H9 (cell line): ENCODE data around the gene LHPP. TPM values are rescaled to one million over a fixed set of nuclear protein-coding genes. Genes with fewer than 3 reads are reported as not detected.

Source experiments
- DNase-seq: peaks from one replicate; pipeline ENCODE4 v3.0.0-alpha.2; 2017
- H2AFZ ChIP-seq: one replicate; pipeline ENCODE4 v1.6.1; 2013; ENCODE audit warnings: mild to moderate bottlenecking, low read length, control low read depth, moderate library complexity
- H2AK5ac ChIP-seq: 2 replicates; pipeline ENCODE4 v1.6.1; 2013; ENCODE audit warnings: low read length, control low read depth, mixed read lengths; ENCODE audit not compliant: insufficient read length
- H2BK120ac ChIP-seq: one replicate; pipeline ENCODE4 v1.6.1; 2013; ENCODE audit warnings: low read depth, mild to moderate bottlenecking, low read length, control low read depth, inconsistent platforms; ENCODE audit not compliant: poor library complexity, severe bottlenecking
- H2BK12ac ChIP-seq: 2 replicates; pipeline ENCODE4 v1.6.1; 2013; ENCODE audit warnings: low read length, control low read depth, mixed read lengths, low read depth; ENCODE audit not compliant: insufficient read length
- H2BK15ac ChIP-seq: 2 replicates; pipeline ENCODE4 v1.6.1; 2013; ENCODE audit warnings: low read depth, low read length, control low read depth
- H2BK20ac ChIP-seq: one replicate; pipeline ENCODE4 v1.6.1; 2013; ENCODE audit warnings: low read depth, mild to moderate bottlenecking, low read length, control low read depth, inconsistent platforms; ENCODE audit not compliant: poor library complexity, severe bottlenecking
- H2BK5ac ChIP-seq: 2 replicates; pipeline ENCODE4 v1.6.1; 2013; ENCODE audit warnings: low read length, control low read depth, mixed read lengths; ENCODE audit not compliant: insufficient read length
- H3K14ac ChIP-seq: 2 replicates; pipeline ENCODE4 v1.6.1; 2013; ENCODE audit warnings: low read length, control low read depth; ENCODE audit not compliant: insufficient read depth
- H3K18ac ChIP-seq: 2 replicates; pipeline ENCODE4 v1.6.1; 2013; ENCODE audit warnings: low read depth, mild to moderate bottlenecking, mixed read lengths, low read length, control low read depth; ENCODE audit not compliant: insufficient read length
- H3K23ac ChIP-seq: 2 replicates; pipeline ENCODE4 v1.6.1; 2013; ENCODE audit warnings: low read length, control low read depth, mixed read lengths, low read depth; ENCODE audit not compliant: insufficient read length
- H3K23me2 ChIP-seq: 2 replicates; pipeline ENCODE4 v1.6.1; 2013; ENCODE audit warnings: low read depth, mild to moderate bottlenecking, mixed read lengths, low read length, control low read depth; ENCODE audit not compliant: insufficient read length, poor library complexity, severe bottlenecking
- H3K27ac ChIP-seq: 2 replicates; pipeline ENCODE4 v1.5.1; 2013; ENCODE audit warnings: low read length, control low read depth, mixed read lengths, low read depth; ENCODE audit not compliant: insufficient read length
- H3K27me3 ChIP-seq: 2 replicates; pipeline ENCODE4 v1.6.1; 2013; ENCODE audit warnings: low read length, control low read depth, inconsistent platforms; ENCODE audit not compliant: insufficient read depth
- H3K4ac ChIP-seq: 2 replicates; pipeline ENCODE4 v1.6.1; 2013; ENCODE audit warnings: low read depth, mild to moderate bottlenecking, control low read depth, inconsistent platforms, low read length, moderate library complexity
- H3K4me1 ChIP-seq: 2 replicates; pipeline ENCODE4 v1.6.1; 2013; ENCODE audit warnings: low read length, control low read depth, inconsistent platforms; ENCODE audit not compliant: insufficient read depth
- H3K4me2 ChIP-seq: 2 replicates; pipeline ENCODE4 v1.6.1; 2013; ENCODE audit warnings: low read length, control low read depth, mixed read lengths; ENCODE audit not compliant: insufficient read length, insufficient read depth
- H3K56ac ChIP-seq: 2 replicates; pipeline ENCODE4 v1.6.1; 2013; ENCODE audit warnings: low read depth, mild to moderate bottlenecking, mixed read lengths, low read length, control low read depth; ENCODE audit not compliant: insufficient read length
- H3K79me1 ChIP-seq: 2 replicates; pipeline ENCODE4 v1.6.1; 2013; ENCODE audit warnings: low read depth, mild to moderate bottlenecking, moderate library complexity, low read length, control low read depth, inconsistent platforms; ENCODE audit not compliant: insufficient read depth, poor library complexity, severe bottlenecking
- H3K79me2 ChIP-seq: 2 replicates; pipeline ENCODE4 v1.6.1; 2013; ENCODE audit warnings: low read length, control low read depth, inconsistent platforms; ENCODE audit not compliant: insufficient read depth
- H3K9ac ChIP-seq: 2 replicates; pipeline ENCODE4 v1.6.1; 2013; ENCODE audit warnings: low read length, control low read depth, mixed read lengths; ENCODE audit not compliant: insufficient read length; ENCODE audit errors: extremely low read depth
- H3K9me3 ChIP-seq: one replicate; pipeline ENCODE4 v1.6.1; 2013; ENCODE audit warnings: low read depth, low read length, inconsistent platforms; ENCODE audit not compliant: control insufficient read depth
- H3T11ph ChIP-seq: one replicate; pipeline ENCODE4 v1.6.1; 2013; ENCODE audit warnings: mild to moderate bottlenecking, low read length, control low read depth, inconsistent platforms
- H4K20me1 ChIP-seq: one replicate; pipeline ENCODE4 v1.6.1; 2013; ENCODE audit not compliant: control insufficient read depth, insufficient read length, insufficient read depth
- H4K5ac ChIP-seq: 2 replicates; pipeline ENCODE4 v1.6.1; 2013; ENCODE audit warnings: low read depth, mild to moderate bottlenecking, mixed read lengths, low read length, control low read depth; ENCODE audit not compliant: insufficient read length
- H4K8ac ChIP-seq: replicated peaks from 2 replicates; pipeline ENCODE4 v1.6.1; 2013; ENCODE audit warnings: low read length, control low read depth, mixed read lengths, low read depth; ENCODE audit not compliant: insufficient read length
- H4K91ac ChIP-seq: 2 replicates; pipeline ENCODE4 v1.6.1; 2013; ENCODE audit warnings: low read depth, mild to moderate bottlenecking, moderate library complexity, mixed read lengths, low read length, control low read depth; ENCODE audit not compliant: insufficient read length
- H3K27ac Mint-ChIP-seq, 3 experiments: 2 replicates in 2 of 3; 3 replicates in 1 of 3; pipeline ENCODE4 v1.8.0; 2020 to 2021; ENCODE audit warnings: mixed read lengths in 3 of 3, mild to moderate bottlenecking in 1 of 3, moderate library complexity in 1 of 3
- H3K27me3 Mint-ChIP-seq: 2 replicates; pipeline ENCODE4 v1.8.0; 2021; ENCODE audit warnings: low read depth, mild to moderate bottlenecking, moderate library complexity, mixed read lengths
- H3K36me3 Mint-ChIP-seq, 3 experiments: 2 replicates in 2 of 3; 3 replicates in 1 of 3; pipeline ENCODE4 v1.8.0; 2020 to 2021; ENCODE audit warnings: low read depth in 3 of 3, mixed read lengths in 3 of 3; ENCODE audit not compliant: insufficient read depth in 1 of 3
- H3K4me1 Mint-ChIP-seq, 2 experiments: 2 replicates each; pipeline ENCODE4 v1.8.0; 2020; ENCODE audit warnings: mixed read lengths in 2 of 2
- H3K4me3 Mint-ChIP-seq, 2 experiments: 2 replicates in 1 of 2; 3 replicates in 1 of 2; pipeline ENCODE4 v1.8.0; 2020 to 2021; ENCODE audit warnings: mild to moderate bottlenecking in 2 of 2, mixed read lengths in 2 of 2, moderate library complexity in 1 of 2
- H3K9me3 Mint-ChIP-seq, 2 experiments: 2 replicates in 1 of 2; 3 replicates in 1 of 2; pipeline ENCODE4 v1.8.0; 2020; ENCODE audit warnings: mild to moderate bottlenecking in 2 of 2, mixed read lengths in 2 of 2, moderate library complexity in 1 of 2
- WGBS: extraction: QIAGEN DNeasy Blood & Tissue Kit; methylation state at CpG from one replicate; pipeline ENCODE4 v1.1.7; 2013; ENCODE audit warnings: missing lambda C conversion rate, low lambda C conversion rate, mixed read lengths; ENCODE audit not compliant: insufficient read length; ENCODE audit errors: extremely low coverage; 5-methylcytosine and 5-hydroxymethylcytosine counted together
- total RNA-seq: library from RNA; stranded (reverse); gene quantifications from 2 replicates; pipeline ENCODE4 v1.2.1, GENCODE V29; 2021
- TF ChIP-seq, protein P1 (sequence below): fragments of 200-600 bp; sonication (generic); conservative IDR thresholded peaks from 3 replicates; pipeline ENCODE4 v1.8.0; 2021; ENCODE audit warnings: antibody characterized with exemption, mild to moderate bottlenecking

LHPP gene
- total RNA-seq, 1 experiment from 2014 or later, result 29.6 TPM

DNA sequence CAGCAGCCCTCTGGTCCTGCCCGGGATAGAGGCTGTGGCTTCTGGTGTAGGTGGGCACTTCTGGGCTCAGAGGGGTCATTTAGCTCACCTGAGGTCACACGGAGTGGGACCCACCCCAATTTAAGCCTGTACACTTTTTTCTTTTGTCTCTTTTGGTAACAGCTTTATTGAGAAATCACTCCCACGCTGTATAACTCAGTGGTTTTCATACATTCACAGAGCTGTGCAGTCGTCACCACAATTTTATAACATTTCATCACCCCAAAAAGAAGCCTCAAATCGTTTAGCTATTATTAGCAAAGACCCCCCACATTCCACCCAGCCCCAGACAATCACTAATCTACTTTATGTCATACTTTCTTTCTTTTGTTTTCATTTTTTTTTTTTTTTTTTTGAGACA, 62.3 kb downstream of the LHPP start:
- no peaks in the 10 kb centered on the region for H4K20me1 ChIP-seq
- no peak overlapping the region for H2AFZ ChIP-seq
- no peak overlapping the region for H3K14ac ChIP-seq
- no peaks in the 10 kb centered on the region for H3K23me2 ChIP-seq
- H3K4me2 ChIP-seq, result no peak overlapping the region
- H3K4me3 Mint-ChIP-seq, result no peak overlapping the region
- H3K4me1 ChIP-seq, result no peaks in the 10 kb centered on the region
- H3K27me3 ChIP-seq, result no peaks in the 10 kb centered on the region
- no peak overlapping the region for H2BK12ac ChIP-seq
- no peak overlapping the region for H3K4ac ChIP-seq
- H2BK5ac ChIP-seq, result no peak overlapping the region
- no peak overlapping the region for H3K27ac ChIP-seq
- no peak for DNase-seq
- H4K5ac ChIP-seq, result no peak overlapping the region
- TF ChIP-seq, protein P1, sequence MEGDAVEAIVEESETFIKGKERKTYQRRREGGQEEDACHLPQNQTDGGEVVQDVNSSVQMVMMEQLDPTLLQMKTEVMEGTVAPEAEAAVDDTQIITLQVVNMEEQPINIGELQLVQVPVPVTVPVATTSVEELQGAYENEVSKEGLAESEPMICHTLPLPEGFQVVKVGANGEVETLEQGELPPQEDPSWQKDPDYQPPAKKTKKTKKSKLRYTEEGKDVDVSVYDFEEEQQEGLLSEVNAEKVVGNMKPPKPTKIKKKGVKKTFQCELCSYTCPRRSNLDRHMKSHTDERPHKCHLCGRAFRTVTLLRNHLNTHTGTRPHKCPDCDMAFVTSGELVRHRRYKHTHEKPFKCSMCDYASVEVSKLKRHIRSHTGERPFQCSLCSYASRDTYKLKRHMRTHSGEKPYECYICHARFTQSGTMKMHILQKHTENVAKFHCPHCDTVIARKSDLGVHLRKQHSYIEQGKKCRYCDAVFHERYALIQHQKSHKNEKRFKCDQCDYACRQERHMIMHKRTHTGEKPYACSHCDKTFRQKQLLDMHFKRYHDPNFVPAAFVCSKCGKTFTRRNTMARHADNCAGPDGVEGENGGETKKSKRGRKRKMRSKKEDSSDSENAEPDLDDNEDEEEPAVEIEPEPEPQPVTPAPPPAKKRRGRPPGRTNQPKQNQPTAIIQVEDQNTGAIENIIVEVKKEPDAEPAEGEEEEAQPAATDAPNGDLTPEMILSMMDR, result no peak
- H3K4me1 Mint-ChIP-seq, result peaks cover 12 to 36% of the 10 kb centered on the region in 2 experiments
- no peak overlapping the region for H3K18ac ChIP-seq
- no peaks in the 10 kb centered on the region; a peak in 2 of 5 replicates for H3K9me3 Mint-ChIP-seq
- no peaks in the 10 kb centered on the region for H3K9me3 ChIP-seq
- no CpG with 5 or more reads among the region's 5 CpGs for WGBS
- H2BK120ac ChIP-seq, result no peak overlapping the region
- peaks cover 2 to 8% (median 6%) of the 10 kb centered on the region in 3 experiments; a peak in 4 of 7 replicates for H3K36me3 Mint-ChIP-seq
- H3K79me2 ChIP-seq, result no peaks in the 10 kb centered on the region
- H2AK5ac ChIP-seq, result no peak overlapping the region
- no peaks in the 10 kb centered on the region for H3K27me3 Mint-ChIP-seq
- no peak overlapping the region for H3K23ac ChIP-seq
- H4K91ac ChIP-seq, result no peak overlapping the region
- H3T11ph ChIP-seq, result no peak overlapping the region
- no peak overlapping the region for H2BK20ac ChIP-seq
- no peak overlapping the region for H2BK15ac ChIP-seq
- H3K79me1 ChIP-seq, result no peaks in the 10 kb centered on the region
- H4K8ac ChIP-seq, result no peak overlapping the region
- no peak overlapping the region for H3K56ac ChIP-seq
- H3K9ac ChIP-seq, result no peak overlapping the region
- H3K27ac Mint-ChIP-seq, result no peak overlapping the region
